Esophagus muscularis mucosa (tissue), 4 donors: ENCODE data around the gene ADAT3.

Source experiments
- EP300 ChIP-seq: sonication (generic); formaldehyde crosslinking; IDR thresholded peaks from one replicate; pipeline ENCODE4 v1.6.1; 2017; ENCODE audit warnings: antibody characterized with exemption
- POLR2A ChIP-seq: fragments of 450-650 bp; IDR thresholded peaks from one replicate; pipeline ENCODE4 v1.6.1; 2017; ENCODE audit warnings: antibody characterized with exemption, moderate library complexity, mild to moderate bottlenecking, low read depth
- POLR2AphosphoS5 ChIP-seq, 2 donors: sonication (generic); formaldehyde crosslinking; IDR thresholded peaks; one replicate each; pipeline ENCODE4 v1.6.1; 2017; ENCODE audit warnings: antibody characterized with exemption in 2 of 2
- TF ChIP-seq, protein P1 (sequence below), 3 experiments: fragments of 200-600 bp in 2 of 3; fragments of 450-650 bp in 1 of 3; sonication (generic) in 2 of 3; IDR thresholded peaks; one replicate each; pipeline ENCODE4 v1.5.1; 2017 to 2019; ENCODE audit warnings: antibody characterized with exemption in 3 of 3, mild to moderate bottlenecking in 2 of 3, moderate library complexity in 1 of 3

DNA sequence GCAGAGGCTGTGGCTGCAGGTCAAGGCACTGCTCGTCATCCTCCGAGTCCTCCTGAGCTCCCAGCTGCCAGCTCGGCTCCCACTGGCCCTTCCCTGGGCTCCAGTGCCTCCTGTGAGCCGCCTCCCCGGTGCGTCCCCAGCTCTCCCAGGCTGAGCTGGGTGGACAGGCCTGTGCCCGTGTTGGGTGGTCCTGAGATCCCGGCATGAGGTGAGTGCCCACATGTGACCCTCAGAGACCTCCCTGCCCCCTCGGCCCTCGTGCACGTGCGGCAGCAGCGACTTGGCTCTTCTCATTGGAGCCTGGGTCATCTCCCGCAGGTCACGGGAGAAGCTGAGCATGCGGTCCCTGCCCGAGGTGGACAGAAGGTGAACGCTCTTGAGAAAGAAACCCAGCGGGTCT lies 15.4 kb downstream of the ADAT3 start:
- TF ChIP-seq, protein P1, sequence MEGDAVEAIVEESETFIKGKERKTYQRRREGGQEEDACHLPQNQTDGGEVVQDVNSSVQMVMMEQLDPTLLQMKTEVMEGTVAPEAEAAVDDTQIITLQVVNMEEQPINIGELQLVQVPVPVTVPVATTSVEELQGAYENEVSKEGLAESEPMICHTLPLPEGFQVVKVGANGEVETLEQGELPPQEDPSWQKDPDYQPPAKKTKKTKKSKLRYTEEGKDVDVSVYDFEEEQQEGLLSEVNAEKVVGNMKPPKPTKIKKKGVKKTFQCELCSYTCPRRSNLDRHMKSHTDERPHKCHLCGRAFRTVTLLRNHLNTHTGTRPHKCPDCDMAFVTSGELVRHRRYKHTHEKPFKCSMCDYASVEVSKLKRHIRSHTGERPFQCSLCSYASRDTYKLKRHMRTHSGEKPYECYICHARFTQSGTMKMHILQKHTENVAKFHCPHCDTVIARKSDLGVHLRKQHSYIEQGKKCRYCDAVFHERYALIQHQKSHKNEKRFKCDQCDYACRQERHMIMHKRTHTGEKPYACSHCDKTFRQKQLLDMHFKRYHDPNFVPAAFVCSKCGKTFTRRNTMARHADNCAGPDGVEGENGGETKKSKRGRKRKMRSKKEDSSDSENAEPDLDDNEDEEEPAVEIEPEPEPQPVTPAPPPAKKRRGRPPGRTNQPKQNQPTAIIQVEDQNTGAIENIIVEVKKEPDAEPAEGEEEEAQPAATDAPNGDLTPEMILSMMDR (IDR thresholded peaks at IDR 0.05), result no peak
- TF ChIP-seq POLR2A (no peak), POLR2AphosphoS5 (IDR thresholded peaks at IDR 0.05) (no peak), EP300 (no peak)
